GM18907 (cell line): ENCODE measurements around the gene ANKMY1.

Experiments used
- ATAC-seq: cut with Tn5 transposase; IDR thresholded peaks from one replicate; pipeline ENCODE4 v1.9.1; 2021; ENCODE audit warnings: mild to moderate bottlenecking, moderate library complexity; ENCODE audit not compliant: unreplicated experiment

ANKMY1 gene

GRCh38 chr2:240480834-240481623 lies 76.8 kb downstream of the ANKMY1 start:
- no peak for ATAC-seq

GRCh38 chr2:240479111-240479501 lies 78.7 kb downstream of the ANKMY1 start:
- ATAC-seq: no peak

- no peak for ATAC-seq
Observed at GRCh38 chr2:240478346-240479110, 79.3 kb downstream of the ANKMY1 start.

GRCh38 chr2:240477916-240478315 lies 79.9 kb downstream of the ANKMY1 start:
- no peak for ATAC-seq

- no peak for ATAC-seq
Observed at GRCh38 chr2:240473211-240473610, 84.6 kb downstream of the ANKMY1 start.

GRCh38 chr2:240472078-240472790 lies 85.6 kb downstream of the ANKMY1 start:
- no peak for ATAC-seq

- no peak for ATAC-seq
Observed at GRCh38 chr2:240469740-240470139, 88.0 kb downstream of the ANKMY1 start.

- ATAC-seq: no peak
Observed at GRCh38 chr2:240469239-240469636, 88.5 kb downstream of the ANKMY1 start.

- no peak for ATAC-seq
Observed at GRCh38 chr2:240468303-240469238, 89.2 kb downstream of the ANKMY1 start.

- ATAC-seq: no peak
Observed at GRCh38 chr2:240467659-240468302, 90.0 kb downstream of the ANKMY1 start.

GRCh38 chr2:240467149-240467642 lies 90.6 kb downstream of the ANKMY1 start:
- no peak for ATAC-seq

GRCh38 chr2:240466579-240467148 lies 91.1 kb downstream of the ANKMY1 start:
- ATAC-seq: no peak

- ATAC-seq: no peak
Observed at GRCh38 chr2:240465765-240466578, 91.8 kb downstream of the ANKMY1 start.

- ATAC-seq: no peak
Observed at GRCh38 chr2:240465268-240465764, 92.5 kb downstream of the ANKMY1 start.

- ATAC-seq: no peak
Observed at GRCh38 chr2:240464514-240465241, 93.1 kb downstream of the ANKMY1 start.

- no peak for ATAC-seq
Observed at GRCh38 chr2:240463866-240464481, 93.8 kb downstream of the ANKMY1 start.

- ATAC-seq: no peak
Observed at GRCh38 chr2:240463274-240463865, 94.4 kb downstream of the ANKMY1 start.
